Activated naive CD4-positive, alpha-beta T cell treated with anti-CD3 and anti-CD28 coated beads, Interleukin-2, amount 50 U/mL, for 16 hours (primary cell): ENCODE data around the gene ST3GAL3.

ENCODE experiments used
- DNase-seq: peaks from one replicate; pipeline ENCODE4 v3.0.0-alpha.2; 2020

ST3GAL3 gene

DNA sequence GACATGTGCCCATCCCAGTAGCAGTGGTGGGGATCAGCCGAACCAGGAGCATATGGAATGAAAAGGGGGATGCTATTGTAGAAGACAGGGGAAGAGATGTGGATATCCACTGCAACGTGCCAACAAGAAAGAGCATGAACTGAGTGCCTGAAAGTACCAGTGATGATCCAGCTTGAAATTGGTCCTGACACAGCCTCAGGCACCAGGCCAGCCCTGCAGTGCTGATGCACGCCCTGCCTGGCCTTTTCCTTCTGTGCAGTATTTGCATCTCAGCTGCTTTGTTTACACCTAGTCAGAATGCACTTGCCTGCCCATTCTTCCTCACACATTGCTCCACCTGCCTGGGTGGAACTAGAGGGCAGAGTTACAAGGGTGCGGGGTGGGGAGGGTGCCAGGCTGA lies 176.0 kb downstream of the ST3GAL3 start:
- DNase-seq = no peak

DNA sequence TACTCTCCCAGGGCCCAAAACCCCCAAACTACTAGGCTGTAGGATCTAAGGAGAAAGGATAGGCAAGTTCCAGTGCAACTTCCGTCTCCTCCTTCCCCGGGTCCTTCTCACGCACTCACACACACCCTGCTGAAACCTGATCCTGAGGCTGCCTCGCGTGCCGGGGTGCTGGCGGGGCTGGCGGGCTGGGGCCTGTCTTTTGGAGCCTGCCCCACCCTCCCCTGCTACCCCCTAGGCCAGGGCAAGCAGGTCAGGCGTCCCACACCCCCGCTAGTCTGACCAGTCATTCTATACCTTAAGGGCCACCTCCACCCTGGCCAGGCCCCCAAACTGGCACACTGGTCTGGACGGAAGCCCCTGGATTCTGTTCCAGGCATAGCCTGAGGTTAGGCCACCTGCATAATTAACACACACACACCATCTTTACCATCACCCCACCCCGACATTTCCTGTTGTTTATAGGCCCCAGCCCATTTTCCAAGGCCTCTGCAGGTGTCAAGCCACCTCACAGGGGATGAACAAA lies 178.0 kb downstream of the ST3GAL3 start:
- no peak for DNase-seq

DNA sequence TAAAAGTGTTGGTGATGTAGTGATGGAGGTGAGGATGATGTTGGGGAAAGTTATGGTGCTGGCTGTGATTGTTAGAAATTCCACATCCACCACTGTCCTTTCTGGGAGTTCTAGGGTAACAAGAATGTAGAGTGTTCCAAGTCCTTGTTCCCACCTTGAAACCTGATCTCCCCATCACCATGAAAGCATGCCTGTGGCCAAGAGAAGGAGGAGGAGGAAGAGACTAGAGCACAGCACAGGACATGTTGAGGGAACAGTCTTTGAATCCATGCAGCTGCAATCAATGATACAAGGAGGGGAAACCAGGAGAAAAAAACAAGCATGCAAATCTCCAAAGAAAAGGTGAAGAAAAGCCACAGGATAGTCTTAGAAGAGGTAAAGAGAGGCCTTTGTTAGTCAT lies 180.4 kb downstream of the ST3GAL3 start:
- no peak for DNase-seq

DNA sequence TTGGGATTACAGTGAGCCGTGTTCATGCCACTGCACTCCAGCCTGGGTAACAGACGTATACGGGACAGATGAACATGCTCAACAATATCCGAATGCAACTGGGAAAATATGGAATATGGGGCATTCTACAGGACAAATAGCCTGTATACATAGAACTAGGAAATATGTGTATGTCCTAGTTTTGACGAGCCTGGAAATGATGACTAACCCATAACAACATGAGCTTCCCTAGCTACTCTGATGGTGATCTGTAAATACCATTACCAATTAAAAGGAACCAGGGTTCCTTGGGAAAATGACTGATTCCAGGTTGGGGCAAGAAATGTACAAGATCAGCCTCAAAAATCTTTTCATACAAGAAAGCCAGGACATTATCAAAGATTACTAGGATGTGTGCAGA lies 183.5 kb downstream of the ST3GAL3 start:
- no peak for DNase-seq

DNA sequence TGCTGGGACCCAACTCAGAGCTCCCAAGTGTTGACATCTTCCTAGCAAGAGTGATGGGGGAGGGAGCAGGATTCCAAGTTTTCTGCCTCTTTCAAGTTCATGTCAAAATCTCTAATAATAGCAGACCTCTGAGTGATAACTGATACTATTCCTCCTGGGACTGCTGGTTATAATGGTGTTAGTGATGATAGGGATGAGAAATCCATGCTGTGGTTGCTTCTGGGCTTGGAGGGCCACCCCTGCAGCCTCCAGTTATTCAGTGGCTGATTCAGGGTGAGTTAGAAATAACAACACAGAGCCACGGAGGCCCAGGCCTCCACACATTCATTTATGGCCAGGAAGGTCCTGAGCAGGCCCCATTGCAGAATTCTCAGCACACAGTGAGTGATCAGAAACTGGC lies 185.7 kb downstream of the ST3GAL3 start:
- DNase-seq = no peak

DNA sequence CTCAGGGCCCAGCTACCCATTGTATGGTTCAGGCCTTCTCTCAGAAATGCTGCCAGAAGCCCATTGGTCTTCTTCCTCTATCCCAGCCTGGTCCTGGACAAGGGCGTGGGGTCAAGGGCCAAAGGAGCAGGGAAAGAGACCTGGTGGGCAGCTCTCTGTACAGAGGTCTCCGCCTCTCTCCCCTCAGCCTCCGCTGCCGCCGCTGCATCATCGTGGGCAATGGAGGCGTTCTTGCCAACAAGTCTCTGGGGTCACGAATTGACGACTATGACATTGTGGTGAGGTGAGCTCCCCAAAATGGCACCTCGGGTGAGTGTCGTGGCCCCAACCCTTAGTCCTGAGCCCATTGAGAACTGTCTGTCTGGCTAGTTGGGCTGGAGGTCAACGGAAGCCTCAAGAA lies 191.6 kb downstream of the ST3GAL3 start:
- DNase-seq = no peak

DNA sequence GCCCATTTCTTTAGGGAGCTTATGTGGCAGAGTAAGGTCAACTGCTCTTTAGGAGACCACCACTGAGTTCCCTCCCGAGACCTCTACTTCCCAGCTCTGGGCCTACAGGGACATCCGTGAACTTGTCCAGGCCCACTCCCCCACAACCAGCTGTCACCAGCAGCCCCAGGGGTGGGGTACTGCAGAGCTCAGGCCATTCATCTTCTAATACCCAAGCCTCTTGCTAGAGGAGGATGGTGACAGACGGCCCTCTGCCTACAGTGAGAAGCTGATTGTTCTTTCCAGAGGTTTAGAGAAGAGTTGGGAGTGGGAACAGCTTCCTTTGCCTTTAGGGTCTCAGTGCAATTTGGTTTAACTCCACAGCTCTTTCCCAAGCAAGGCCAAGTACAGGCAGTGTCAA lies 193.1 kb downstream of the ST3GAL3 start:
- no peak for DNase-seq

DNA sequence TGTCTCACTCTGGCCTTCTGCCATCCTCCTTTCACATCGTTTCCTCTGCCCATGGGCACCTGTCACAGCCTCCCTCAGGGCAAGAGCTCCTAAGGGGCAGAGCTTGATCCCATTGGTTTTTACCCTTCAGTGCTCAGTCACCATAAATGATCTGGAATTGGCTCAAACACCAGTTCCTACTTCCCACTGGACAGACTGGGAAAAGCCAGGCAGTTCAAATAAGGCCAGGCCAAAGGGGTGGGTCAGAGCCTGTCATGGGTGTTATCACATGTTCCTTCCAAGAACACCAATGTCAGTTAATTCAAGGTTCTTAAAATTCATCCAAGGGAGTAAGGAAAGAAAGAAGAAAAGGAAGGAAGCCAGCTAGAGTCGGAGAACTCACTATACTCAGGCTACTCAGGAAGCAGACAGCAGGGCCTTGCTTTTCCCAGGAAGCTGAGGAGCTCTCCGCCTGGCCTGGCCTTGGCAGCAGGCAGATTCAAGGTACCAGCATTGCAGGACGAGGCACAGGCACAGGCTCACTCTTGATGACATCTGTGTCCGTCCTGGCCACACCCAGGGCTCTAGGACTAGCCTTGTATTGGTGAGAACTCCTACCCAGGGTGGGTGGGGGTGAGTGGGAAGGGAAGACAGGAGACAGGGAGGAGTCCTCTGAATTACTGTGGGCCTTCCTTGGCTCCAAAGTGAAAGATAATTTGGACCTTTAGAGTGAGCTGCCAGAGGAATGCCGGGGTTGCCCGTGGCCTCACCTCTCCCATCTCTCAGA lies 194.0 kb downstream of the ST3GAL3 start:
- no peak for DNase-seq

DNA sequence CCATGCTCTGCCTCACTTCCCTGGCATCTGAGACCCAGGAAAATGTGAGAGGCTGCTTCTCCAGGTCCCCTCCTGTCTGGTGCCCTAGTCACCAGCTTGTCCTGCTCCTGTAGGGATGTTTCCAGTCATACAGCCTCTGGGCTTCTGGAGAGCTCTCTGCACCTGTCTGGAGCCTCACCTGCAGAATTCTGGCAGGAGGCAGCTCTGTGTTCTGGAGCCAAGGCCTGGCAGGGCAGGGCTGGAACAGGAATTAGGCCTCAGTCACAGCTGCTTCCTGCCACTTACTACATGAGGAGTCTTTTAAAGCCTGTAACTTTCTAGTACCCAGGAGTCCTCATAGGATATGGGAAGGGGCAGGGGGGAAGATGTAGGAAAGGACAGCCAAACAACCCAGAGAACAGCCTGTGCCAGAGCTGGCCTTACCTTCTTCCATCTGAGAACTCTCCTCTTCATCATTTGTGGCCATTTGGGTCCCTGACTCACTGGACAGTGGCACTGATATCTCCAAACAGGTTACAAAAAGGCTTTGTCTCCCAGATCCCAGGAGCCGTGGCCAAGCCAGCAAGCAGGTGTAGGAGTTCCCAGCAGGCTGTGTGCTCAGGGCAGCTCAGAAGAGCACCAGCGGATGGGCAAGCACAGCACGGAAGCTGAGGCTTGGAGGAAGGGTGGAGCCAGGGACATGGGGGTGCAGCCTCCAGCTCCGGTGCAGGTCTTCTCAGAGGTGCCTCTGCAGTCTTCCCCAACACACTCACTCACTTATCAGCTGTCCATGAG lies 194.9 kb downstream of the ST3GAL3 start:
- no peak for DNase-seq

DNA sequence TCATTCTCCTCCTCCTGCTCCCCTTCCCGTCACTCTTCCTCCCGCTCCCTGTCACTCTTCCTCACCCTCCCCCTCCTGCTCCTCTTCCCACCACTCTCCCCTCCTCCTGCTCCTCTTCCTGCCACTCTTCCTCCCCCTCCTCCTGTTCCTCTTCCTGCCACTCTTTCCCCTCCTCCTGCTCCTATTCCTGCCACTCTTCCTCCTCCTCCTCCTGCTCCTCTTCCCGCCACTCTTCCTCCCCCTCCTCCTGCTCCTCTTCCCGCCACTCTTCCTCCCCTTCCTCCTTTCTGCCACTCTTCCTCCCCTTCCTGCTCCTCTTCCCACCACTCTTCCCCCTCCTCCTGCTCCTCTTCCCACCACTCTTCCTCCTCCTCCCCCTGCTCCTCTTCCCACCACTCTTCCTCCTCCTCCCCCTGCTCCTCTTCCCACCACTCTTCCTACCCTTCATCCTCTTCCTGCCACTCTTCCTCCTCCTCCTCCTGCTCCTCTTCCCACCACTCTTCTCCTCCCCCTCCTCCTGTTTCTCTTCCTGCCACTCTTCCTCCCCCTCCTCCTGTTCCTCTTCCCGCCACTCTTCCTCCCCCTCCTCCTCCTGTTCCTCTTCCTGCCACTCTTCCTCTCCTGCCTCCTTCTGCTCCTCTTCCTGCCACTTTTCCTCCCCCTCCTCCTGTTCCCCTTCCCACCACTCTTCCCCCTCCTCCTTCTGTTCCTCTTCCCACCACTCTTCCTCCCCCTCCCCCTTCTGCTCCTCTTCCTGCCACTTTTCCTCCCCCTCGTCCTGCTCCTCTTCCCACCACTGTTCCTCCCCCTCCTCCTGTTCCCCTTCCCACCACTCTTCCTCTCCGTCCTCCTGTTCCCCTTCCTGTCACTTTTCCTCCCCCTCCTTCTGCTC lies 197.6 kb downstream of the ST3GAL3 start:
- no peak for DNase-seq

DNA sequence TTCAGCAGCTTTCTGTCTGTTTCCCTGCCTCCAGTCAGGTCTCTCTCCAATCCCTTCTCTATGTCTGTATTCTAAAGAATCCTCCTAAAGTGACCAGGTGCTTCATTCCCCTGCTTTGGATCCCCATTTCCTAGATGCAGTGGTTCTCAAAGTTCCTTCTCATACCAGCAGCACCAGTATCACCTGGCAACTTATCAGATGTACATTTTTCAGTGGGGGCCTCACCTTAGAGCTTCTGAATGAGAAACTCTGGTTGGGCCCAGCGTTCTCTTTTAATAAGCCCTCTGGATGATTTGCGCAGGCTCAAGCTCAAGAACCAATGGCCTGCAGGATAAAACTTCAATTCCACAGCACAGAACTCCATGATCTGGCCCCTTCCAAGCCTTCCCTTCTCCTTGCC lies 200.9 kb downstream of the ST3GAL3 start:
- DNase-seq = no peak

DNA sequence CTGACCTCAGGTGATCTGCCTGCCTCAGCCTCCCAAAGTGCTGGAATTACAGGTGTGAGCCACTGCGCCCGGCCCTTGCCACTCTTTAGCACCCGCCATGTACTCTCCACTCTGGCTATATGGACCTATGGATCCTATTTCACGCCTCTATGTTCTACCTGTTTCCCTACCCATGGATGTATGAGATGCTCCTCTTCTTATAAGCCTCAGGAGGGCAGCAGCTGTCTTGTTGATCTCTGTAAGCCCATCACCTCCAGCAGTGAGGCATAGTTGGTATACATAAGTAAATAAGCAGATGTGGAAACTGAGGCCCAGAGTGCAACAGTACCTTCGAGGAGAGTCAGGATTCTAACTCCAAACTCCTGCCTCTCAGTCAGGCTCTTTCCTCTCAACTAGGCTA lies 201.5 kb downstream of the ST3GAL3 start:
- no peak for DNase-seq

DNA sequence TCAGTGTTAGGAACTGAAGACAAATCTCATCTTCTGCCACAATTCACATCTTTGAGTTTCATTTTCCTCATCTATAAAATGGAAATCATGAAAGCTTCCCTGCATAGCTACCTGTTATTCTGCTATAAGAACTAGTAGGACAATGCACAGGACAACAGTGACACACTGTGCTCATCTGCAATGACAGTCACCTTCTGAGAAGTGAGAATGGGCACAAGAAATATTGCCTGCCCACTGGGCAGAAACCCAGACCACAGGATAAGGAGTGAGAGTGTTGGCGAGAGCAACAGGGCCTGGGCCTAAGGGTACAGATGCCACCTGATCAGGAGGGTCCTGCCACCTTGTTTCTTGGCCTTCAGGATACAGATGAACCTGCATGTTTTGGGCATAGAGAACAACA lies 203.0 kb downstream of the ST3GAL3 start:
- DNase-seq = no peak

DNA sequence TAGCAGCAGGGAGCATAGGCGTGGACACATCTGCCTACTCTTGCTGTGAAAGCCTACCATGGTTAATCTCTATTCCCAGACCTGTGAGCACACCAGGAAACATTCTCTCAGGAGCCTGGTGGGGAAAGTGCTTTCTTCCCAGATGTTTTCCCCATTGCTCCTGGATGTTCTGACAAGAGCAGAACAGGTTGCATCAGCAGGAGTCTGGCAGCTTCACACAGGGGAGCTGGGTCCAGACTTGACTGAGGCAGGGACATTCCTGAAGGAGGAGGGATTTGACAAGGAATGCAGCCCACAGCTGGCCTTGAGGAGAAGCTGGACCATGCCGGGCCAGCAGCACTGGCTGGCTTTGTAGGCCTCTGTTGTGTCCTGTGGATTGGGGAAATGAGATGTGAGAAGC lies 205.3 kb downstream of the ST3GAL3 start:
- DNase-seq = no peak

DNA sequence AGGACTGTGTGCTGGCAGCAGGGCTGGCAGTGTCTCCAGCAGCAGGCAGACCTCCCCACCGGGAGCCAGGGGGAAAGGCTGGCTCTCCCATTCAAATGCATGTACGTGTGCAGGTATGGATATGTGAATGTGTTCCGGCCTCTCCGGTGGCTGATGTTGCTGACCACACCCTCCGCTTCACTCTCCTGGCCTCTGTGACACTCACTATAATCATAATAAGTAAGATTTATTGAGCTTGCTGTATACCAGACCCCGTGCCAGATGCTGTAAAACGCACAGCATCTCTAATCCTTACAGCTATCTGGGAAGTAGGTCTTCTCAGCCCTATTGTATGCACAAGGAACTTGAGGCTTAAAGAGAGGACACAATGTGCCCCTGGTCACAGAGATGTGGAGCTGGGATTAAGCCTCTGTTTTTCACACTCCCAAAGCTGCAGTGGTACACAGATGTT lies 205.7 kb downstream of the ST3GAL3 start:
- DNase-seq = no peak

DNA sequence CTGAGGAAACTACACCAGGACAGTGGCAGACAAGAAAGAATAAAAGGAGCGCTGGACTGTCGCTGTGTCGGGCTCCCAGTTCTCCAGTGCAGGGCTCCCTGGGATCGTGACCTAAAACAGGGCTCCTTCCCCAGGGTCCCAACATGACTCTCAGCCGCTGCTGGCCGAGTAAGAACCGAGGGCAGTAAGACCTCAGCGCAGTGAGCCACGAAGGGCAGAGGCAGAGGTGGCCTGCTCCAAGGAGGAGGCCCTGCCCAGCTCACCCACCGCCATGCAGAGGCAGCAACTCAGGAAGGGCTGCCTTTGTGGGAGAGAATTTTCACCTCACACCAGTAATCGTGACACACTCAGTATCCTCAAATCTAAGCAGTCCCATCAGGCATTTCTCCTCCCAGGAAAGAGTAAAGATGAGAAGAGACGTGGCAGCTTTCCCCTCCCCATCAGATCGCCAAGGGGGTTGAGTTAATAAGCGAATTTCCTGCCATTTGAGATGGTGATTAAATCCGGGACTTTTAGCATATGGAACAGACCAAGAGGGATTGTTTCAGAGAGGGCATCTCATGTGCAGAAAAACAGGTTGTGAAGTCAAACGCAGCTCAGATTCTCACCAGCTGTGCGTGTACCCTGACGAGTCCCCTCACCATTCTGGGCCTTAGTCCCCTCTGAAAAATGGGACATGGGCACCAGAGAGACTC lies 206.5 kb downstream of the ST3GAL3 start:
- no peak for DNase-seq

DNA sequence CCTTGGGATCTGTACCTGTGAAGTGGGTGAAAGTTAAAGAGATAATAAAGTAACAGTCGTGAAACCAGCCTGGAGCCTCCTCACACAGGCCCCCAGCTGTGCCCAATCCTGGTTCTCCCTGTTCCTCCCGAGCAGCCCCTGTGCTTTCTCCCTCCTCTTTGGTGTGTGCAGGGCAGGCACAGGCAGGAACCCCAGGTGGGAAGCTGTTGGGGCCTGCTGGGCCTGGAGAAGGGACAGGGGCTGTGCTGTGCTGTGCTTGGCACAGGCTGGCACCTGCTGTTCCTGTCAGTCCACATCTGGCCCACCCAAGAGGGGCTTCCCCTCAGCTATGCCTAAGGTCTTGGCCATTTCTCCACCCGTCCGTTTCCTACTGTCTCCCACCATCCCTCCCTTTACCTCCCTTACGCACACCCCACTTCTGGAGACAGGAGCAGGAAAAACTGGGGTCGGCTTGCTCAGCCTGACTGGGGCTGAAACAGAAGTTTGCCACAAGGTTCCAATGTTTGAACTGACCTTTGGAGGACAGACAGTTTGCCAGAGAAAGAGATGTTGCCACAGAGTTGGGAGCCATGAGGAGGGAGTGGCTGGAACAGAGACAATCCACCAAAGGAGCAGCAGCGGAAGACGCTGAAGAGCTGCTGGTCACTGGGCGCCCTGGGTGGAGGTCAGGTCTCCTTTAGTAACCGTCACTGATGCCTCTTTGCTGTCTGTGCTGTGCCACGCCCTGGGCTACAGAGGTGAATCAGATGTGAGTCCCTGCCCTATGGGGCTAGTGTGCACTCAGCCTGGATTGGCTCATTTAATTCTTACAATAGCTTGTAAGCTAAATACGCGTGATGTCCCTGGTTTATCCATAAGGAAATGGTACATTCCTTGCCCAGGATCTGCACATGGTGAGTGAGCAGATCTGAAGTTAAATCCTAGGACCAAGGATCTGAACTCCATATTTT lies 207.5 kb downstream of the ST3GAL3 start:
- no peak for DNase-seq

DNA sequence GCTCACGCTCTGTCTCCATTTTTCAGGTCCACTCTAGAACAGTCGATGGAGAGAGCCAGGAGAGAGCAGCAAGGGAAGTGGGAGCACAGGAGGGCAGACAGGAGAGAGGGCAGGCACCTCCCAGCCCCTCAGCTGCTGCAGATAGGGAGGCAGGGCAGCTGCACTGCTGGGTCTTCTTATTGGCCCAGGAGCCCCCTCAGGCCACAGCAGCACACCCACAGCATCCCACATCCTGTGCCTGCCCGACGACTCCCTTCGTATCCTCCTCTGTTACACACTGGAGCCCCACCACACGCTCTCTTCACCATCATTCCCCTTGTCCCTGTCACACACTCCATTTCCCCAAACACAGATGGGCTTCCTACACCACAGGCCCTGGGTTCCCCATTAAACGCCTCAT lies 212.6 kb downstream of the ST3GAL3 start:
- no peak for DNase-seq

DNA sequence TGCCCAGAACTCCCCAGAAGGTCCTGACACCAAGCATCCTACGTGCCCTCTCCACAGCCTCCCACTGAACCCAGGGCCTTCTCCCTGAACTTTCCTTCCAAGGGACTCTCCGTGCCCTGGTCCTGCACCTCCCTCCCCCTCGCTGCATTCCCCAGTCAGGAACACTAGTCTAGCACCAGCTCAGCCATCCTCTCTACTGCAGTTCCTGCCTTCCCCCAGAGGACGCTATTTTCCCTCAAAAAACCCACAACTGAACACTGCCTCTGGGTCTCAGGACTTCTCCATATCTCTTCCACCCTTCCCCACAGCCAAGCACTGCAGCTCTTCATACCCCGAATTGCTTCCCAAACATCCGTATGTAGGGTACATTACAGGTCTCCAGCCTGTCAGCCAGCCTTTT lies 213.7 kb downstream of the ST3GAL3 start:
- DNase-seq = no peak

DNA sequence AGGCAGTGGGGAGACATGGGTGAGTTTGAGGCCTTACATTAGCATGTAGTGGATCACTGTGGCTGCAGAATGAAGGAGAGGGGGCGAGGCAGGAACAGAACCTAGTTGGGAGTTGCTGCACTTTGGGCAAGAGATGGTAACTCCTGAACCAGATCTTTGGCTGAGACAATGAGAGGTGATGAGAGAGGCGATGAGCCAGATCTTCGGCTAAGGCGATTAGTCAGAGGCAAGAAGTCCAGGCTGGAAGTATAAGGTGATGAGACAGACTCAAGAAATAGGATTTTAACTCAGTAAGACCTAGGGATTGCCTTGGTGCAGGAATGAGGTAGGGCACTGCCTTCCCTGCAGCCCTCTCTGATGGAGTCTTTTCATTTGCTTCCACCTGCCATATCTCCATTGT lies 217.2 kb downstream of the ST3GAL3 start:
- DNase-seq = no peak

DNA sequence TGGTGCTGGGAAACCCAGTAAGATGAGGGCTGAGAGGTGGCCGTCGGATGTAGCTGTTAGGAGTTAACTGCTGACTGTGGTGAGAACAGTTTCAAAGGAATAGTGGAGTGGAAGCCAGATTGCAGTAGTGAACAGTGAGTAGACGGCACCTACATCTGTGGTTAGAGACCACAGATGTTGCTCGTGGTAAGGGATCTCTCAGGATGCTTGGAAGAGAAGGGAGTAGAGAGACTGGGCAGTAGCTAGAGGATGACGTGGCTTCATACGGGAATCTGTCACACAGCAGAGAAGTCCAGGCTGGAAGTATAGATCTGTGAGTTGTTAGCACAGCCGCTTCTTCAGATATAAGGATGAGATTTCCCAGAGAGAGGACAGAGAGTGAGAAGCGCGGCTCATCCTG lies 218.5 kb downstream of the ST3GAL3 start:
- DNase-seq = no peak
